Posterior vena cava (tissue), 2 donors: ENCODE data around the gene PTPRT. TPM values are rescaled to one million over a fixed set of nuclear protein-coding genes. Genes with fewer than 3 reads are reported as not detected.

Experiments
- DNase-seq: peaks from one replicate; pipeline ENCODE4 v3.0.0-alpha.2; 2020; ENCODE audit warnings: low spot score
- intact Hi-C, 2 donors: fragments of 100-400 bp; cut with DNase I; formaldehyde crosslinking; loops; one replicate each; pipeline versions ENCODE4 v1.14.1 to v1.14.2; 2022 to 2023
- total RNA-seq, 2 donors: library from RNA; stranded (reverse); fragmentation: NEBNext Ultra II Directional; extraction: Animal tissue kit (Norgen Biotek cat#: 25700); gene quantifications; one replicate each; pipeline ENCODE4 v1.2.1, GENCODE V29; 2021
- donor health status: DM: yes; HTN: yes; CAD: no.
- donor health status: DM: yes; HTN: yes; CAD: no.

The PTPRT gene
- total RNA-seq, 2 donors from 2014 or later, result 0.10 to 0.19 TPM

- intact Hi-C loops, result no loop called here
- no peak for DNase-seq
Observed at GRCh38 chr20:42894483-42894882, 295.2 kb downstream of the PTPRT start.

- no peak for DNase-seq
- intact Hi-C loops, result no loop called here
Observed at GRCh38 chr20:42889517-42889916, 300.2 kb downstream of the PTPRT start.

- no peak for DNase-seq
- intact Hi-C loops, result no loop called here
Observed at GRCh38 chr20:42887281-42887680, 302.4 kb downstream of the PTPRT start.

- intact Hi-C loops, result no loop called here
- no peak for DNase-seq
Observed at GRCh38 chr20:42886801-42887200, 302.9 kb downstream of the PTPRT start.

GRCh38 chr20:42886046-42886445 lies 303.7 kb downstream of the PTPRT start:
- no peak for DNase-seq
- intact Hi-C loops, result no loop called here

- DNase-seq, result no peak
- intact Hi-C loops, result no loop called here
Observed at GRCh38 chr20:42875581-42875980, 314.1 kb downstream of the PTPRT start.

- no peak for DNase-seq
- intact Hi-C loops, result no loop called here
Observed at GRCh38 chr20:42873259-42873658, 316.4 kb downstream of the PTPRT start.

- no peak for DNase-seq
- intact Hi-C loops, result no loop called here
Observed at GRCh38 chr20:42864116-42864515, 325.6 kb downstream of the PTPRT start.

GRCh38 chr20:42862446-42862845 lies 327.3 kb downstream of the PTPRT start:
- no peak for DNase-seq
- intact Hi-C loops, result no loop called here

- no peak for DNase-seq
- intact Hi-C loops, result no loop called here
Observed at GRCh38 chr20:42857446-42857845, 332.3 kb downstream of the PTPRT start.

GRCh38 chr20:42855896-42856295 lies 333.8 kb downstream of the PTPRT start:
- intact Hi-C loops, result no loop called here
- DNase-seq, result no peak

GRCh38 chr20:42852691-42853090 lies 337.0 kb downstream of the PTPRT start:
- intact Hi-C loops, result no loop called here
- no peak for DNase-seq

- no peak for DNase-seq
- intact Hi-C loops, result loop anchor here in 1 of 2 donors (1.0 kb wide), 1 partner anchor 9 kb away; no protein-coding TSS in a partner anchor
Observed at GRCh38 chr20:42846784-42847490, 342.8 kb downstream of the PTPRT start.

GRCh38 chr20:42844751-42845150 lies 345.0 kb downstream of the PTPRT start:
- intact Hi-C loops, result no loop called here
- no peak for DNase-seq

GRCh38 chr20:42837456-42837855 lies 352.2 kb downstream of the PTPRT start:
- intact Hi-C loops, result no loop called here
- DNase-seq, result no peak

GRCh38 chr20:42836339-42836738 lies 353.4 kb downstream of the PTPRT start:
- intact Hi-C loops, result no loop called here
- DNase-seq, result no peak

- DNase-seq, result no peak
- intact Hi-C loops, result no loop called here
Observed at GRCh38 chr20:42807876-42808275, 381.8 kb downstream of the PTPRT start.

GRCh38 chr20:42795111-42795695 lies 394.5 kb downstream of the PTPRT start:
- DNase-seq, result no peak
- intact Hi-C loops, result no loop called here

GRCh38 chr20:42792052-42792451 lies 397.7 kb downstream of the PTPRT start:
- intact Hi-C loops, result no loop called here
- no peak for DNase-seq

GRCh38 chr20:42790111-42790510 lies 399.6 kb downstream of the PTPRT start:
- intact Hi-C loops, result no loop called here

GRCh38 chr20:42788707-42789106 lies 401.0 kb downstream of the PTPRT start:
- intact Hi-C loops, result no loop called here
- DNase-seq, result no peak

More at GRCh38 chr20:42790111-42790510, 399.6 kb downstream of the PTPRT start:
- DNase-seq, result no peak
